SKM-1 (cell line): ENCODE results near the gene ATP4A.
"Not testable (repeated sequence)": the region's sequence is repeated elsewhere in the genome, so short reads cannot be mapped to it uniquely, and the experiment has no call there.

Experiments
- DNase-seq: peaks from one replicate; lab custom pipeline; 2025; ENCODE audit not compliant: unreplicated experiment; lab: John Stamatoyannopoulos, UW

The ATP4A gene

DNA sequence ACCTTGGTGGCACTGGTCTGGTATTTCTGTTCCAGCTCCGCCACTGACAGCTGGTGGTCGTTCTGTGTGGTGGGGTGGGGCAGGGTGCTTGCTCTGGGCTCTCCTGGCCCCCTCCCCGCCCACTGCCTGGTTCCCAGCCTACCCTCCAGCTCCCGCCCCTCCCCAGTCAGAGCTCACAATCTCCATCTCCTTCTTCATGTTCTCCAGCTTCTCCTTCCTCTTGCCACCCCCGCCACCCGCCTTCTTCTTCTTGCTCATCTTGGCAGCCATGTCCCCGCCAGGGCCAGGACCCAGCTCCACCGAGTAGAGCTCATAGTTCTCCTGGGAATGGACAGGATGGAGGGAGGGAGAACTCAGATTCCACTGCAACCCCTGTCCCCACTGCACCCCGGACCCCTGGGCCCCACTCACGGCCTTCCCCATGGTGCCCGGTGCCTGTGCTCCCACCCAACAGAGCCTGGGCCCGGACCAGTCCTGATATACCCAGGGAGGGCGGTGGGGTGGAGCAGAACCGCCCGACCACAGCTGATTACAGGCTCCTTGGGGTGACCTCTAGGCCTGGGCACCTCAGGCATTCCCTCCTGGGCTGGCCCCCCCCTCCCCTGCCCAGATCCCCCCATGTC lies at the start of gene ATP4A:
Gene ATP4A, minus strand, starts transcription at position 452 of the 623 bp plus-strand sequence. Its CDS starts 29 bp downstream, at position 423.
- DNase-seq: no peak

DNA sequence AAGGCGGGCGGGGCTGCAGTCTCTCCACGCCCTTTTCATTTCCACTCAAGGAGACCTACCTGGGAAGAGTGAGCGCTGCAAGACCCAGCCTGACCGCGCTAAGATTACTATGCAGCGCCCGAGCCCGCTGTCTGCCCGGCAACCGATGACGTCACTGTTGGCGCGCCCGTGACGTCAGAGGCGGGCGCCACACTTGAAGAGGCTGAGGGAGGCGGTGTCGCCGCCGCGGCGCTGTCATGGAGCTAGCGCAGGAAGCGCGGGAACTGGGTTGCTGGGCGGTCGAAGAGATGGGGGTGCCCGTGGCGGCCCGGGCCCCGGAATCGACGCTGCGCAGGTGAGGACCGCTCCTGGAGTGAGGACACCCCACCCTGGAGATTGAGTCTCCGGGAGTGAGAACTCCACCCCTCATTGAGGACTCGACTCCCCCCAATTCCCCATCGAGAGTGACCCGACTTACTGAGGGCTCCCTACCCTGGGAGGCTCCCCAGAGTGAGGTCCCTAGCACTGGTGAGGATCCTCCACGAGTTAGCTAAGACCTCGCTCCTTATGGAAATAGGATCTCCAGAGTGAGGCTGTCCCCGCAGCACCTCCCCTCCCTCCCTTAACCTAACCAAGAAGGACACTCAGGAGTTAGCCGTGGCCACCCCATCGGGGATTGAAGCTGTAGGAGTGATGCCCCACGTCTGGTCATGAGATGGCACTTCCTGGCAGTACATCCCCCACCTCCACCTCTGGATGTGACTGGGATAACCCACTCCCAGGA lies 49.3 kb upstream of the ATP4A start, which contains the start of gene HAUS5:
Gene HAUS5, plus strand, starts transcription at position 177 of the 763 bp plus-strand sequence. Its CDS starts 60 bp downstream, at position 237.
- DNase-seq: peak; percentile 43

DNA sequence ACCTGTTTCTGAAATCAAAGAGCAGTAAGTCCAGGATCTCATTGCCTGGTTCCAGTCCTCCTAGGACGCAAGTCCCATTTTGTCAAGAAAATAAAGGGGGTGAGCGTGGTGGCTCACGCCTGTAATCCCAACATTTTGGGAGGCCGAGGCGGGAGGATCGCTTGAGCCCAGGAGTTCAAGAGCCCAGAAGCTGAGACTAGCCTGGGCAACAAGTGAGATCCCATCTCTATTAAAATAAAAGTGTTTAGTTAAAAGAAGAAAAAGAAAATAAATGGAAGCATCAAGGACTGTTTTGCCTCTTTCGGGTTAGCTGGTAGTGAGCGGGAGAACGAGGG lies 48.7 kb upstream of the ATP4A start:
- no peak for DNase-seq

DNA sequence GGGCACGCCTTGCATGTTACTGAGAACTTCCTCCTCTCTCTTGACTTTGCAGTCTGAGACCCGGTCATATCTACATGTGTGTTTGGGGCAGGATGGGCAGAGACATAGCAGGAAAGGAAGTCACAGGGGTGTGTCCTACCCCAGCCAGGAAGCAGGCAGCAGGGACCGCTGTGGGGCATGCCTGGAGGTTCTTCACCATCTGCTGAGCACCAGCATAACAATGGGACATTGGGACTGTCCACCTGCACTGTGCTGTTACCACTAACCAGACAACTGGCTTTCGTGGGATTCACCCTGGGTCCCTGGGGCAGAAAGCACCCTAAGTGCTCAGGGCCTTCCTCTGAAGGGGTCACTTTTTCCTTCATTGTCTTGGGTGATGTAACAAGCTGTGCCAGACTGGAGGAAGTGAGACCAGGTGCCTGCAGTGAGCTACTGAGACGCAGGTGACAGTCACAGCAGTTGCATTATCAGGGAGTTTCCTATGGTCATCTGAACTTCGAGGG lies 46.4 kb upstream of the ATP4A start:
- no peak for DNase-seq

DNA sequence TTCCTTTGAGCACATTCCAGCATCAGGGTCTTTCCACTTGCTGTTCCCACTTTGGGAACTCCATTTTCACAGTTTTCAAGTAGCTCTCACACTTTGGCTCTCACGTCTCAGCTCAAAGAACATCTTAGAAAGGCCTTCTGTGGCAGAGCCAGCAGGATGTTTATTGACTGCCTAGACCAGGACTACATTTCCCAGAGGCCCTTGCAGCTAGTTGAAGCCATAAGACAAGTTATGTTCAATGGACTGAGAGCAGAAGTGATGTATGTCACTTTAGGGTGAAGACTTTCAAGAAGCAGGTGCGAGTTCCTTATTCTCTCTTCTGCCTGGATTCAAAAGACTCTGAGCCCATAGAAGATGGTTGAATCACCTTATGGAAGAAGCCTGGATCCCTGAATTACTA lies 44.8 kb upstream of the ATP4A start:
- DNase-seq: no peak

DNA sequence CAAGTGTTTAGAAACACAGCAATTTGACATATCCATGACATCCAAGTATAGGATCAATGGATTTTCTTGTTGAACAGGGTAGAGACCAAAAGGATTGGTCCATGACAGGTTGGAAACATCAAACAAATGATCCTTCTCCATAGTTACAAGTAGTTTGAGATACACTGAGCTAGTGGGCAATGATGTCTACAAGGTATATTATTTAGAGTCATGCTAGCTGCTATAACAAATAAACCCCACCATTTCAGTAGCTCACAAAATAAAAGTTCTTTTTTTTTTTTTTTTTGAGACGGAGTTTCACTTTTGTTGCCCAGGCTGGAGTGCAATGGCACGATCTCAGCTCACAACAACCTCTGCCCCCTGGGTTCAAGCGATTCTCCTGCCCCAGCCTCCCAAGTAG lies 44.2 kb upstream of the ATP4A start:
- DNase-seq: no peak

DNA sequence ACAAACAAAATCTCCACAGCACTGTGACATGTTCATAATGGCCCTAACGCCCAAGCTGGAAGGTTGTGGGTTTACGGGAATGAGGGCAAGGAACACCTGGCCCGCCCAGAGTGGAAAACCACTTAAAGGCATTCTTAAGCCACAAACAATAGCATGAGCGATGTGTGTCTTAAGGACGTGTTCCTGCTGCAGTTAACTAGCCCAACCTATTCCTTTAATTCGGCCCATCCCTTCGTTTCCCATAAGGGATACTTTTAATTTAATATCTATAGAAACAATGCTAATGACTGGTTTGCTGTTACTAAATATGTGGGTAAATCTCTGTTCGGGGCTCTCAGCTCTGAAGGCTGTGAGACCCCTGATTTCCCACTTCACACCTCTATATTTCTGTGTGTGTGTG lies 43.7 kb upstream of the ATP4A start:
- DNase-seq: not testable (repeated sequence)

DNA sequence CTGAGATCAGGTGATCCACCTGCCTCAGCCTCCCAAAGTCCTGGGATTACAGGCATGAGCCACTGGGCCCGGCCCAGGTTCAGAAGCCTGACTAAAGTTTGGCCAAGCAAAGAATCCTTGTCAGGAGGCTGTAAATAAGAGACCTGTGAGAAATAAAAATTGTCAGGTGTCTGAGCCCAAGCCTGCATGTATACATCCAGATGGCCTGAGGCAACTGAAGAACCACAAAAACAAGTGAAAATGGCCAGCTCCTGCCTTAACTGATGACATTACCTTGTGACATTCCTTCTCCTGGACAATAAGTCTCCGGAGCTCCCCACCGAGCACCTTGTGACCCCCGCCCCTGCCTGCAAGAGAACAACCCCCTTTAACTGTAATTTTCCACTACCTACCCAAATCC lies 41.0 kb upstream of the ATP4A start:
- DNase-seq: not testable (repeated sequence)

DNA sequence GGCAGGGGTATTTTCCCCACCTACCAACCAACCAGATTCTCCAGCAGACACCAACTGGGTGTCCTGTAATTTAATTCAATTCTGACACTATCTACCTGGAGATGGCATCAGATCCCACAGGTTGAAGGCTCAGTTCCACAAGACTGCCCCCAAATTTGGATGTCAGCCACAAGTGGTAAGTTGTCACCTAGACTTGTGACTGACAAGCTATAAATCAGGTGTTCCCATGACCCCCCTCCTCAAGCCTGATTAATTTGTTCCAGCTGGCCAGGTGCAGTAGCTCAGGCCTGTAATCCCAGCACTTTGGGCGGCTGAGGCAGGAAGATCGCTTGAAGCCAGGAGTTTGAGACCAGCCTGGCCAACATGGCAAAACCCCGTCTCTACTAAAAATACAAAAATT lies 38.5 kb upstream of the ATP4A start:
- no peak for DNase-seq

DNA sequence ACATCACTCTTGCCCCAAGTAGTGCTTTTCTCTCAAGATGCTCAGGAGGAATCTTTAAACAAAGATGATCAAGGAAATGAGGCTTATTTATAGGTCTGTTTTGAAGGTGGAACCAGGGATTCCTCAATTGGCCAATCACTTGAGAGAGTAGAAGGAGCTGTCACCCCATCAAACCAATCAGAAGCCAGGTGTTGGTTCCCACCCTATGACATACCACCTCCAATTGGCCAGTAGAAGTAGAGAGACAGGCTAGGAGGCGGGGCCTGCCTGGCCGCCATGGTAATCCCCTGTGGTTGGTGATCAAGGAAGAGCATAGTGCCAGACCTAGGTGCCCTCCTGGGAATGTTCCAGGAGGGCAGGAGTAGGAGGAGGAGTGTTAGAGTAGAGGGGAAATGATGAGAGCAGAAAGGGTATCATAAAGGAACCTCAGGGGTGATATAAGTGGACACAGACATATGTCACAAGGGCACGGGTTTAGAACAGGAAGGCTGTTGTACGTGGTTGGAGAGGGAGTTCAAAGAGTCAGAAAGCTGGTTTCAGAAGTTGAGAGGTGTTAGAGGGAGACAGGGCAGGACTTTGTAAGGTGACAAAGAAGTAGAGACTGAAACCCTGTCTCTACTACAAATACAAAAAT lies 33.0 kb upstream of the ATP4A start:
- no peak for DNase-seq

DNA sequence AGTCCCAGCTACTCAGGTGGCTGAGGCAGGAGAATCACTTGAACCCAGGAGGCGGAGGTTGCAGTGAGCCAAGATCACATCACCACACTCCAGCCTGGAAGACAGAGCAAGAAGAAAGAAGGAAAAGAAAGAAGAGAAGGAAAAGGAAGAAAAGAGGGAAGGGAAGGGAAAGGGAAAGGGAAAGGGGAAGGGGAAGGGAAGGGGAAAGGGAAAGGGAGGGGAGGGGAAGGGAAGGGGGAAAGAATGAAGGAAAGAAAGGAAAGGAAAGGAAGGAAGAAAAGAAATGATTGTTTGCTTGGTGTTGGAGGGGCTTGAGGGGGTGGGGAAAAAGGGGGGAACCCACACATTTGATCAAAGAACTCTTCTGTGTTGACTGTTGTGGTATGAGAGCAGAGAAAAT lies 32.5 kb upstream of the ATP4A start:
- no peak for DNase-seq

DNA sequence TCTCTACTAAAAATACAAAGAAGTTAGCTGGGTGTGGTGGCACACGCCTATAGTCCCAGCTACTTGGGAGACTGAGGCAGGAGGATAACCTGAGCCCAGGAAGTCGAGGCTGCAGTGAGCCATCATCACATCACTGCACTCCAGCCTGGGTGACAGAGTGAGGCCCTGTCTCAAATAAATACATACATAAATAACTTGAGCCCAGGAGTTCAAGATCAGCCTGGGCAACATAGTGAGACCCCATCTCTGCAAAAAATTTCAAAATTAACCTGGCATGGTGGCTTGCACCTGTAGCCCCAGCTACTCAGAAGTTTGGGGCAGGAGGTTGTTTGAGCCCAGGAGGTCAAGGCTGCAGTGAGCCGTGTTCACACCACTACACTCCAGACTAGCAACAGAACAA lies 31.6 kb upstream of the ATP4A start:
- not testable (repeated sequence) for DNase-seq

DNA sequence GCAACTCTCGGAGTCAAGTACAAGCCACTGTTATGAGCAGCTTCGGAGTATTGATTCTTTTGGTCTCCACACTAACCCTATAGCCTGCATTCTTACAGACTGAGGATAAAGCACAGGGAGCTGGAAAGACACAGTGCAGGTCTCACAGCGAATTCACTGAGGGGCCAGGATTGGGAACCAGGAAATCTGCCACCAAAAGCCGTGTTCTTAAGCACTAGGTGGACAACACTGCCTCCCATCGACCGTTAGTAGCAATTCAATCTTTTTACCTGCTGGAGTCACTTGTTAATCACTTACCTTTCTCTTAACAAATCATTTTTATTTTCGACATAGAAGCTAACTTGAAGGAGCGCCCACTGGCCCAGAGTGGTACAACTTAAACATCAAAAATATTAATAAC lies 28.8 kb upstream of the ATP4A start:
- peak; percentile 9 for DNase-seq

DNA sequence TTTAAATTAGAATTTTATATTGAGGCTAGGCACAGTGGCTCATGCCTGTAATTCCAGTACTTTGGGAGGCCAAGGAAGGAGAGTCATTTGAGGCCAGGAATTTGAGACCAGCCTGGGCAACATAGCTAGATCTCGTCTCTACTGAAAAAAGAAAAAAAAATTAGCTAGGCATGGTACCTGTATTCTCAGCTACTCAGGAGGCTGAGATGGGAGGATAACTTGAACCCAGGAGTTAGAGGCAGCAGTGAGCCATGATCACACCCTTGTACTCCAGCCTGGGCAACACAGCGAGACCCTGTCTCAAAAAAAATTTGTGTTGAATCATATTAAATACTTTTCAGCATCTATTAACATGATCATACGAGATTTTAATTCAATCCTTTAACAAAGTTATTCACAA lies 27.4 kb upstream of the ATP4A start:
- DNase-seq: no peak

DNA sequence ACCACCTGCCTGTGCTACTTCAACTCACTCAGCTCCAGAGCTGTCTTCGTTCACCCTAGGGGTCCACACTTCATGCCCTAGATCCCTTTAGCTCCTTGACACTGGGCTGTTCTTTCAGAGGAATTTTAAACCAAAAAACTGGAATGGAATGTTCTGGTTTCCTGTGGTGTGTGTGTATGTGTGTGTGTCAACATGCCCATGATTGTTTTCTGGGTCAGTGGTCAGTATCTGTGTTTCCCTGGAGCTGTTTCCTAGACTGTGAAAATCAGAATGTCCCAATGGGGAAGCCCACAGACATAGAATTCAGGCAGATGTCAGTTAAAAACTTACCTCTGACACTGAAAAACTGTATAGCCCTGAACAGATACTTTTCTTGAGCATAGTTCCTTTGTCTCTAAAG lies 23.9 kb upstream of the ATP4A start:
- no peak for DNase-seq

DNA sequence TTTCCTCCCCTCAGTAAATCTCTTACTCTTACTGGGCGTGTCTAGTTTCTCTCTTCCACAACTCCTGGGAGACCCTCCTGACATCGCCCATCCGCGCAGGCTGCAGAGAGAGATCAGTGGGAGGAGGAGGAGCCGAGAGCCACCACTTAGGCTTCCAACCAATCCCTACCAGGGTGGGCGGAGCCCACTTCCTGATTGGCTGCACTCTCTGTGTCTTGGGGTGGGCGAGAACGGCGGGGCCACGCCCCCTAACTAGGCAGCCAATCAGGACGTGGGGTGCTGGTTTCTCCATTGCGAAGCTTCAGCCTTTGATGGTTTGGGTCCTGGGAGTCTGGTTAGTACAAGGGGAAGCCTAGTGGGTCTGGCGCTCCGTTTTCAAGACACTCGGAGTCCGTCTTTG lies 22.4 kb upstream of the ATP4A start, which contains the start of gene PMIS2:
Gene PMIS2, plus strand, starts transcription at position 326 of the 400 bp plus-strand sequence. CDS start 87 bp downstream, outside the sequence.
- no peak for DNase-seq

DNA sequence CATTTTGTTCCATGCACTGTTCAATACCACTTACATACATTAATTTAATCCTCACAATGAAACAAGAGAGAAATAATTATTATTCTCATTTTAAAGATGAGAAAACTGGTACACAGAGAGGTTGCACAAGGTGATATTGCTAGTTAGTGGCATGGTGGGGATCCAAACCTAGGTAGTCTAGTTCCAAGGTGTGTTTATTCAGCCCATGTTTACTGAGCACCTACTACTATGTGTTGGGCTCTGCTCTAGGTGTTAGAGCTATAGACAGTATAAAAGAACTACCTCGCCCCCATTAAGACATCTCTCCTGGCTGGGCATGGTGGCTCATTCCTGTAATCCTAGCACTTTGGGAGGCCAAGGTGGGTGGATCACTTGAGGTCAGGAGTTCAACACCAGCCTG lies 19.3 kb upstream of the ATP4A start:
- no peak for DNase-seq

DNA sequence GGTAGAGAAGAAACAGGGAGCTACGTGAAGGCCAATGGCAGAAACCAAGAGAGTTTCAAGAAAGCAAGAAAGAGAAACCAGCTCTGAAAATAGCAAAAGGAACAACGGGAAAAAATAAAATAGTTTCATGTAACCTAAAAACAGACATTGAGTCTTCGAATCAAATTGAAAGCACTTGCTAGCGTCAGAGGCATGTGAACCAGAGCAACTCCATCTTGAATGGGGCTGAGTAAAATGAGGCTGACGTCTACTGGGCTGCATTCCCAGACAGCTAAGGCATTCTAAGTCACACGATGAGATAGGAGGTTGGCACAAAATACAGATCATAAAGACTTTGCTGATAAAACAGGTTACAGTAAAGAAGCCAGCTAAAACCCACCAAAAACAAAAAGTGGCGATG lies 15.2 kb upstream of the ATP4A start:
- no peak for DNase-seq

DNA sequence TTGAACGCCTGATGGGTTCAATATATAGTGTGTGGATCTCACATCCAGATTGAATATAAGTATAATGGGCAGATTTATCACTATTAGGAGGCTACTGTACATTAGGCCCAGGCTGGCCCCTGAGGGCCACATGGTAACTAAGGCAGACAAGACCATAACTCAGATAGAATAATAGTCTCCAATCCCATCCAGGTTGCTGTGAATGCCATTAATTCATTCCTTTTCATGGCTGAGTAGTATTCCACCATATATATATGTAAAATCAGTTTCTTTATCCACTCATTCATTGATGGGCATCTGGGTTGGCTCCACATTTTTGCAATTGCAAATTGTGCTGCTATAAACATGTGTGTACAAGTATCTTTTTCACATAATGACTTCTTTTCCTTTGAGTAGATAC lies 14.5 kb upstream of the ATP4A start:
- DNase-seq: no peak

DNA sequence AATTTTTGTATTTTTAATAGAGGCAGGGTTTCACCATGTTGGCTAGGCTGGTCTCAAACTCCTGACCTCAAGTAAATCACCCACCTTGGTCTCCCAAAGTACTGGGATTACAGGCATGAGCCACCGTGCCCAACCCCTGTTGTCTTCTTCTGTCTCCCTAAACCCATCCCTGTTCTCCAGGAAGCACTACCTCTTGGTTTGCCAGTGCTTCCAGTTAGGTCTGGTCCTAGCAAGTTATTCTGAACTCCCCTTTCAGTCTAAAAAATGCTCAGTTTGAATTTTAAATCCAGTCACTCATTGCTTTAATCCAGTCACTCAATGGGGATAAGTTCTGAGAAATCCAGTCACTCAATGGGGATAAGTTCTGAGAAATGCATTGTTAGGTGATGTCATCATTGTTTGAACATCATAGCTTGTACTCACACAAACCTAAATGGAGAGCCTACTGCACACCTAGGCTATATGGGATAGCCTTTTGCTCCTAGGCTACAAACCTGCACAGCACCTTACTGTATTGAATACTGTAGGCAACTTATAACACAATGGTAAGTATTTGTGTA lies 8.0 kb upstream of the ATP4A start:
- DNase-seq: no peak

DNA sequence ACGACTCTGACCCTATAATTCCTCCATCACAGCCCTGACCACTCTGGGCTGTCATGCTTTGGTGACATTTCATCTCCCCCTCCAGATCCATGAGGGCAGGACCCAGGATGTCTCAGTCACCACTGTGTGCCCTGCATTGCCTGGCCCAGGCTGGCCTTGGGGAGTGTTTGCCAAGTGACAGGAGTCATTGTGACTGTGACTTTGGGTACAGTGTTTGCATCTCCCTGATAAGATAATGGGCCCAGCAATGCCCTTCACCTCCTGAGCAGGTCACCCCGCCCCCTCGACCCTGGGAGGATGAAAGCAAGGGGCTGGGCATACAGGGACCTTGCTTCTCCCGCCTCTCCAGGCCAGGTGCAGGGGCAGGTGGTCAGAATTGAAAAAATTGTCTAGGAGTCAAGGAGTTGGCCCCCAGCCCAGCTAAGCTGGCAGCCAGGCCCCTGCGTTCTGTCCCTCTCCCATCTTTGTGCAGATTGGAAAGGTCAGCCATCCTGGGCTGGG lies 5.9 kb upstream of the ATP4A start:
- no peak for DNase-seq
